HG03354 (cell line): ENCODE measurements around the gene IMPDH2.
"Not testable (repeated sequence)": the region's sequence is repeated elsewhere in the genome, so short reads cannot be mapped to it uniquely, and the experiment has no call there.

Experiments used
- ATAC-seq: cut with Tn5 transposase; IDR thresholded peaks from one replicate; pipeline ENCODE4 v1.9.1; 2021; ENCODE audit warnings: mild to moderate bottlenecking; ENCODE audit not compliant: unreplicated experiment, poor library complexity, severe bottlenecking

IMPDH2 gene

DNA sequence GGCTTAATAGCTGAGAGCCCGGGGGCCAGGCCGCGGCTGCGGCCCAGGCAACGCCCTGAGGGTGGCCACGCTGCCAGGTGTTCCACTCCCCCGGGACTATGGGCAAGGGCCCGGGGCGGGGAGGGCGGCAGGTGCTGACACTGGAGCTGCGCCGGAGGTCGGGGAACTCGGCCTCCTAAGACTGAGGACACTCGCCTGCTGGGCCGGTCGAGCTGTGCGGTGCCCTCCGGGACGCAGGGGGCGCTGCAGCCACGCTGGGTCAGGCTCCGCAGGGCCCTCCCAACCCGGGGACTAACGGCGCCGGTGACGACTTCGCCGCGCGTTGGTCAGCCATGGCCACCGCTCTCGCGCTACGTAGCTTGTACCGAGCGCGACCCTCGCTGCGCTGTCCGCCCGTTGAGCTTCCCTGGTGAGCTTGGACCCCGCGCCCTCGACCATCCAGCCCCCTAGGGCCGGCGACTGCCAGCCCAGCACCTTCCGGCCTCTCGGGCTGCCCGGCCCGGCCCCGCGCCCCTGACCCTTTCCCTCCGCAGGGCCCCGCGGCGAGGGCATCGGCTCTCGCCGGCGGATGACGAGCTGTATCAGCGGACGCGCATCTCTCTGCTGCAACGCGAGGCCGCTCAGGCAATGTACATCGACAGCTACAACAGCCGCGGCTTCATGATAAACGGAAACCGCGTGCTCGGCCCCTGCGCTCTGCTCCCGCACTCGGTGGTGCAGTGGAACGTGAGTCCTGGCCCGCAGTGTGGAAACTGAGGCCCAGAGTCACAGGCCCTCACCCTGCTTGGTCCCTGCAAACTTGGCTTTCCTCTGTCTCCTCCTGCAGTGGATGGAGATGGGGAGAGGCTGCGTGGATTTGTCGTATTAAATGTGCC, 7.1 kb downstream of the IMPDH2 start, which contains the start of gene NDUFAF3:
Gene NDUFAF3, plus strand, starts transcription at position 309 of the 875 bp plus-strand sequence. Its CDS starts 24 bp downstream, at position 333.
- peak; percentile 67 for ATAC-seq

DNA sequence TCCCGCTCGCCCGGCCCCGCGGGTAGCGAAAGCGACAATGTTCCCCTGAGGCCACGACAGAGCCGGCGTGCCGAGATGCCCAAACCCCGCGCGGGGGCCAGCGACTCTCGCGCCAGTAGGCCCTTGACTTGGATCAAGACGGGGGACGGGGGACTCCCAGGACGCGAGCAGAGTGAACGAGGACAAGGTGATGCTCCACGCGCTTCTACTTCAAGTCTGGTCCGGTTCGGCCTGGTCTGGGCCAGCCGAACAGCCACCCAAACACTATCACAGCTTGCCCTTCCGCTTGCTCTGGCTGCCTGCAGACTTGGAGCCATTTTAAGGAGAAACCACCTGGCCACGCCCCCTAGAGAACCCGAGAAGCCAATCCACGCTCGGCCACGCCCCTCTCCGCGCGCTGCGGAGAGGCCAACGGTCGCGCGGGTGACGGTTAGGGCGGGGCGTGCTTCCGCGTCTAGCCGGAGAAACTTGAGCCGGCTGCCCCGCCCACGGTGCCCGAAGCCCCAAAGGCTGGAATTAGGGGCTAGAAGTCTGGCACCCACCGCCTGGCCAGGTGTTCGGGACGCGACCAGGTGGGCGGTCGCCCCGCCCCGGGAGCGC, 7.9 kb downstream of the IMPDH2 start:
- peak; percentile 54 for ATAC-seq

DNA sequence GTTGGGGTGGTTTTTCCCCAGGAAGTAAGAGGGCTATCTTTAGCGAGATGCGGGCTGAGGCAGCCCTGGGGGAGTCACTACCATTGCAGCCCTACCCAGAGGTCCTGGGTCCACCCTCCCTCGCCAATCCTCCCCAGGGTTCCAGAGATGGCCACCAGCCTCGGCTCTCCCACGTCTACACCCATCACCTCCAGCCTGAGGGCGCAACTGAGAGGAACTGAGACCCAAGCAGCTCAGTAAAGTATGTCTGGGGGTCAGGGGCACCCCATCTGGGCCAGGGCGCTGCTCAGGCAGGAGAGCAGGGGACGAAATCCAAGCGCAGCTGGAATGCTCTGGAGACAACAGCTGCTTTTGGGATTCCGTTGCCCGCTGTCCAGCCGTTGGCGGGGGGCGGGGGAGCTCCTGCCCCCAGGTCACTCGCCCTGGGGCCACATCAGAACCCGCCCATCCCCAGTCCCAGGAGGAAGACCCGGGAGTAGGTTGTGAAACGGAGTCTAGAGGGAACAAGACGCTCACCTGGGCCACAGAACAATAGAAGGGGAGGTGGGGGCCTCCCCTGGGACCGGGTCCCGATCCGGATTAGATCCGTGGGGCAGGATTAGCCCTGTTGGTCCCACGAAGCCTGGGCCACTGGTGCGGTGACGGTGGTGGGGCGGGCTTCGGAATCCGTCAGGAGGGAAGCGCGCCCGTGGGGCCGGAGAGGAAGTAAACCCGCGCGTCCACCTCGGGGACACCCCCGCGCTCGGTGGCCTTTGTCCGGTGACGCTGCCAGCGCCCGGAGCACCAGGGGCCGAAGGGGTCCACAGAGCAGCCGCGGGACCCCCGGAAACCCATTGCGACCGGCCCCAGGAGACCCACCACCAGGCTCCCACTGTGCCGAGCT, 8.6 kb downstream of the IMPDH2 start:
- no peak for ATAC-seq

DNA sequence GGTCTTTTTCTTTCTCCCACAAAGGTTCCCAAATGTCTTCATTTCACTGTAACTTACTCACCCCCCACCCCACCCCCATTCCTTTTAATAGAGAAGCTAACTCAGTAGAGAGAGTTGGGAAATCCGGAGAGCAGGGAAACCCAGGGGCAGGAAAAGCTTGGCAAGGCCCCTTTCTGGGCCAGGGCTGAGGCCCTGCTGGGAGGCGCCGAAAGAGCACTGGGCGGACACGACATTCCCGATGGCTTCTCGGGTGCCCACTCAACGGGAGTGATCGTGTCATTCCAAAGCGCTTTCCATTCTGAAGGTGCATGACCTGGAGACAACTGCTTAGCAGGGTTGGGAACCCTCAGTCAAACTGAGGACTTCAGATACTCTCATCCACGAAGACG, 9.3 kb downstream of the IMPDH2 start:
- ATAC-seq, result no peak

DNA sequence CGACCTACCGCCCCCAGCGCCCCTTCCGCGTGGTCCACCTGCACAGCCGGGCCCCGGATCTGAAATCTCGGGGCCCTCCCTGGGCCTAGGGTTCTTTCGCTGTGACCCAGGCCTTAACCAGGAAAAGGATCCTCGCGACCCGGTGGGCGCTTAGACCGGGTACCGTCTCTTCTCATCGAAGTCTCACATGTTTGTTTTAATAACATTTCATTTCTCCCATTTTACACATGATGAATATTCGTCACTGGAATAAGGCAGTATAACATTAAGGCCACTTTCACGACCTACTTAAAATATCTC, 10.5 kb downstream of the IMPDH2 start:
- no peak for ATAC-seq

DNA sequence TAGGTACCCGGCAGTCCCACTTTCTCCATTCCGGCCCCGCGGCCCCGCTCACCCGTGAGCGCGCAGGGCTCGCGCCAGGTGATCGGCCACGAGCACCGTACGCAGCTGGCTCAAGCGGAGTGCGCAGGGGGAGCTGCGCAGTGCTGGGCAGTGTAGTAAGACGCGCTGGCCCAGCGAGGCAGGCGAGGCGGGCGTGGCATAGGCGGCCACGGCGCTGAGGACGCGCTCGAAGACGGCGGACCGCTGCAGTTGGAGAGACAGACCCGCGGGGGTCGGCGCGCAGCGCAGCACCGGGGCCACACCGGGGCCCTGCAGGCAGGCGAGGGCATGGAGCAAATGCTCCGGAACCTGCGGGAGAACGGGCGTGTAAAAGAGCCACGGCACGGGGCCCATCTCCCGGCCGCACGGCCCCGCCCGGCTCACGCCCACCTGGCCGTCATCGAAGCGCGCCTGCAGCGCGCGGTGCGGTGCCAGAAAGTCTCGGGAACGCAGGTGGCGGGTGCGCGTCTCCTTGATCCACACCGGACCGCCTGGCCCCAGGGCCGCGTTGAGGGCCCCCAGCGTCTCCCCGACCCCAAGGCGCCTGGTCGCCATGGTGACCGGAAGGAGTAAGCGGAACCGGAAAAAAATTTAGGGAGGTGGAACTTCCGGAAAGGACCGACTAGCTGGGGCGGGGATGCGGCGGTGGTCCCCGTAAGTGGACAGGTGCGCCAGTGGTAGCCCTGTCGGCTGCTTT, 11.1 kb downstream of the IMPDH2 start, which contains the start of gene DALRD3:
Gene DALRD3, minus strand, starts transcription at position 610 of the 736 bp plus-strand sequence. Its CDS starts 16 bp downstream, at position 594.
- ATAC-seq, result no peak

DNA sequence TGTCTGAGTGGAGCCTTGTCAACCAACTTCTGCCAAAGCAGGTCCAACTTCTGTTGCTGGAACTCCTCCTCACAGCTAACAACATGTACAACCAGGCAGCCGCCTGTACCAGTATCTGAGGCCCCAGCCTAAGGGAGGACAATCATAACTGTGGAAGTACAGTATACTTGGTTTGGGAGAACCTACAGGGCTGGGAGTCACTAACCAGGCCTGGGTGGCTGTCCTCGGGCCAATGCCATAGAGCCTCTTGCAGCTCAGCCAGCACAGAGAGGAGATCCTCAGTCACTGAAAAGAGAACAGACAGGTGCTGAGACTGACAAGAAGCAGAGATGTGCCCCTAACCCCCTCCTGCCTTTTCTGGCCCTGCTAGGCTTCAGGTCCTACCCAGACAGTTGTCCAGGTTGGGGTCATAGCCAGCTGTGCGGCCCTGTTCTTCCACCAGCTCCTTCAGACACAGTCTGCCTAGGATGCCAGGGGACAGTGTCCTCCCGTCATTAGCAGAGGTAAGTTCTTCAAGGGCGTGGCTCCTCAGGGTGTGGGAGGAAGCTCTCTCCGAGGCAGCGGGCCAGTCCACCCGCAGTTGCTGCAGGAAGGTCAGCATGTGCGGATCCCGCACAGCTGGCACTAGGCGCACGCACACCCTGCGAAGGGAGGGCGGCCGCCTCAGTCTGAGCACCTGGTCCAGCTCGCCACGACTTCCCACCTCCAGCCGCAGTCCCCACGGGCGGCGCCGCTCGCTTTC, 11.8 kb downstream of the IMPDH2 start:
- no peak for ATAC-seq

DNA sequence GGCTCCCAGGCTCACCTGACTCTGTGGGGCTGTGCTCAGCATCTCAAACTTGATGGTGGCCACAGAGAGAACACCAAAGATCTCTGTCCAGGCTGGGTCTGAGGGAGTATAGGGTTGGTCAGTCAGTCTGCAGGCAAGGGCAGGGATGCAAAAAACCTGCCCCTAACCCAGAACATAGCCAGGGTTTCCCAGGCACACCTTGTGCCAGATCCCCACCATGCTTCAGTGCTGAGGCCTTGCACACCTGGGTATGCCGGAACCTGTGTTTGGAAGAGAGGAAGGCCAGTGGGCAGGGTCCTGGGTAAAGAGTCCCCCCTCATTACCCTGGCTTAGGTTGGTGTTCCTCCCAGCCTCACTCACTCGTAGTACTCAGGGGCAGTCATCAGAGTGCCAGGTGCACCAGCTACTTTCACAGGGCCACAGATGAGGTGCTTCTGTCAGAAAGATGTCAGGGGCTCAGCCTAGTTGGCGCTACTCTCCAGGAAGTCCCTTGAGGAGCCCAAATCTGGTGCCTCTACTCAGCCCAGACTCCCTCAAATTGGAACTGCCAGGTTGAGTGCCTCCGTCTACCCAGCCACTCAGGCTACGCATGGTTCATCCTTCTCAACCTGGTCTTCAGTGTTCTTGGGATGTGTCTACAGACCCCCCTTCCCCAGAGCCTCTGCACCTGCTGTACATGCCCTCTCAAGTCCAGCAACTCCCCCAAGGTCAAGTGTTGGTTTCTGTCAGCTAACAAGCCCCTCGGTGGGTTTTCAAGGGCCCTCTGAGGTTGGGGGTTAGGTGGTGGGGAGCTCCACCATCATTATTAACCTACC, 12.6 kb downstream of the IMPDH2 start:
- no peak for ATAC-seq

DNA sequence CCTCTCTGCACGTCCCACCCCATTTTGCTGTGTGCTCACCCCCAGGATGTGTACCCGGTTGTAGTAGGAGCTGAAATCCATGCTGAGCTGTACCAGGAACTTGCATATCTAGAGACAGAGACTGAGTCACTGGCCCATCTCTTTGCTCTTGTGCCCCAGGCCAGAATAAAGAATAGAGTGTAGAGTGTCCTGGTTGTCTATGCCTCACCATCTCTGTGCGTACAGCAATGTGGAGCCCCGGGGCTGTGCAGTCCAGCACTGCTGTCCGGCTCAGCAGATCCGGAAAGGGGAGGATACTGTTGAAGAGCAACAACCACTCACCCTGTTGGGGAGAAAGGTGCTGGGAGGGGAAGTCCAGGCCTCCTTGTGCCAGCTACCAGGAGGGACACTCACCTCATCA, 13.4 kb downstream of the IMPDH2 start:
- no peak for ATAC-seq

DNA sequence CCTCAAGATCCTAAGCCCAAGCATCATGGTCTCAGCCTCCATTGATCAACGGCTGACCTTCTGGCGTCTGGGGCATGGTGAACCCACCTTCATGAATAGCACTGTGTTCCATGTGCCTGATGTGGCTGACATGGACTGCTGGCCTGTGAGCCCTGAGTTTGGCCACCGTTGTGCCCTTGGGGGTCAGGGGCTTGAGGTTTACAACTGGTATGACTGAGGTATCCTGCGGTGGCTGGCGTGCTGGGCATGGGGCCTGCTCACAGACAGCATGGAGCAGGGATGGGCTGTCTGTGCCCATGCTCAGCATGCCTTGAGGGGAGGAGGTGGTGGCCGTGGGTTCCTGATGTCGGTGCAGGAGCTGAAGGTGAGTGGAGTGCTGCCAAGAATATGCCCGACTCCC, 14.1 kb downstream of the IMPDH2 start:
- ATAC-seq, result no peak

DNA sequence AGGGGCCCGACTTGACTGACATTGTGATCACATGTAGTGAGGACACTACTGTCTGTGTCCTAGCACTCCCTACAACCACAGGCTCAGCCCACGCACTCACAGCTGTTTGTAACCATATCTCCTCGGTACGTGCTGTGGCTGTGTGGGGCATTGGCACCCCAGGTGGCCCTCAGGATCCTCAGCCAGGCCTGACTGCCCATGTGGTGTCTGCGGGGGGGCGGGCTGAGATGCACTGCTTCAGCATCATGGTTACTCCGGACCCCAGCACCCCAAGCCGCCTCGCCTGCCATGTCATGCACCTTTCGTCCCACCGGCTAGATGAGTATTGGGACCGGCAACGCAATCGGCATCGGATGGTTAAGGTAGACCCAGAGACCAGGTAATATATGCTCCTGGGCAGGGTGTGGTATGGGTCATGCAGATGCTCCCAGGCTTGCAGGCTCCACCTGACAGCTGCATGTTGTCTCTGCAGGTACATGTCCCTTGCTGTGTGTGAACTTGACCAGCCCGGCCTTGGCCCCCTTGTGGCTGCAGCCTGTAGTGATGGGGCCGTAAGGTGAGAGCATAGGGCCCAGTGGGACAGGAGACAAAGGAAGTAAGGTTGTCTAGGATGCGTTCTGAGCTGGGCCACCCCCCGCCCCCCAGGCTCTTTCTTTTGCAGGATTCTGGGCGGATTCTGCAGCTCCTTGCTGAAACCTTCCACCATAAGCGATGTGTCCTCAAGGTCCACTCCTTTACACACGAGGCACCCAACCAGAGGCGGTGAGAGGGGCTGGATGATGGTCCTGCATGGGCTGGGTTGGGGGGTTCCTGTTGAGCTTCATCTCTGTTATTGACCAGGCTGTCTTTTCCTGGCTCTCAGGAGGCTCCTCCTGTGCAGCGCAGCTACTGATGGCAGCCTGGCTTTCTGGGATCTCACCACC, 15.2 kb downstream of the IMPDH2 start:
- ATAC-seq, result no peak

DNA sequence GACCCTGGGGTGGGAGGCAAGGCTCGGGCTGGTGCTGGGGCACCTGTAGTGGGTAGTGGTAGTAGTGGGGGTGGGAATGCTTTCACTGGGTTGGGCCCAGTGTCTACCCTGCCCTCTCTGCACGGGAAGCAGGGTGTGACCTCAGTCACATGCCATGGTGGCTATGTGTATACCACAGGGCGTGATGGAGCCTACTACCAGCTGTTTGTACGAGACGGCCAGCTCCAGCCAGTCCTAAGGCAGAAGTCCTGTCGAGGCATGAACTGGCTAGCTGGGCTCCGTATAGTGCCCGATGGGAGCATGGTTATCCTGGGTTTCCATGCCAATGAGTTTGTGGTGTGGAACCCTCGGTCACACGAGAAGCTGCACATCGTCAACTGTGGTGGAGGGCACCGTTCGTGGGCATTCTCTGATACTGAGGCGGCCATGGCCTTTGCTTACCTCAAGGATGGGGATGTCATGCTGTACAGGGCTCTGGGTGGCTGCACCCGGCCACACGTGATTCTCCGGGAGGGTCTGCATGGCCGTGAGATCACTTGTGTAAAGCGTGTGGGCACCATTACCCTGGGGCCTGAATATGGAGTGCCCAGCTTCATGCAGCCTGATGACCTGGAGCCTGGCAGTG, 16.0 kb downstream of the IMPDH2 start:
- ATAC-seq, result no peak

DNA sequence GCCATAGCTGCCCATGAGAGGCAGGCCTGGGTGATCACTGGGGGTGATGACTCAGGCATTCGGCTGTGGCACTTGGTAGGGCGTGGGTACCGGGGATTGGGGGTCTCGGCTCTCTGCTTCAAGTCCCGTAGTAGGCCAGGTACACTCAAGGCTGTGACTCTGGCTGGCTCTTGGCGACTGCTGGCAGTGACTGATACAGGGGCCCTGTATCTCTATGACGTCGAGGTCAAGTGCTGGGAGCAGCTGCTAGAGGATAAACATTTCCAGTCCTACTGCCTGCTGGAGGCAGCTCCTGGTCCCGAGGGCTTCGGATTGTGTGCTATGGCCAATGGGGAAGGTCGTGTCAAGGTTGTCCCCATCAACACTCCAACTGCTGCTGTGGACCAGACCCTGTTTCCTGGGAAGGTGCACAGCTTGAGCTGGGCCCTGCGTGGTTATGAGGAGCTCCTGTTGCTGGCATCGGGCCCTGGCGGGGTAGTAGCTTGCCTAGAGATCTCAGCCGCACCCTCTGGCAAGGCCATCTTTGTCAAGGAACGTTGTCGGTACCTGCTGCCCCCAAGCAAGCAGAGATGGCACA, 16.7 kb downstream of the IMPDH2 start:
- no peak for ATAC-seq

DNA sequence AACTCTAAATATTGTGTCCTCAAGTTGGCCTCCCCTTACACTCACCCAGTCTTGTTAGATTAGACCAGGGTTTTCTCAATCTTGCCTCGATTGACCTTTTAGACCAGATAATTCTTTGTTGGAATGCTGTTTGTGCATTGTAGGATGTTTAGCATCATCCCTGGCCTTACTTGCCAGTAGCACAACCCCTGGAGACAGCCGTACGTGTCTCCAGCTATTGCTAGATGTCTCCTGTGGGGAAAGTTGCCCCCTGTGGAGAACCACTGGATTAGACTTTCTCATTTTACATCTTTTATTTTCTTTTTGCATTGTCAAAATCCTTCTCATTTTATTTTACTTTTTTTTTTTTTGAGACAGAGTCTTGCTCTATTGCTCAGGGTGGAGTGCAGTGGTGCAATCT, 19.8 kb downstream of the IMPDH2 start:
- no peak for ATAC-seq

DNA sequence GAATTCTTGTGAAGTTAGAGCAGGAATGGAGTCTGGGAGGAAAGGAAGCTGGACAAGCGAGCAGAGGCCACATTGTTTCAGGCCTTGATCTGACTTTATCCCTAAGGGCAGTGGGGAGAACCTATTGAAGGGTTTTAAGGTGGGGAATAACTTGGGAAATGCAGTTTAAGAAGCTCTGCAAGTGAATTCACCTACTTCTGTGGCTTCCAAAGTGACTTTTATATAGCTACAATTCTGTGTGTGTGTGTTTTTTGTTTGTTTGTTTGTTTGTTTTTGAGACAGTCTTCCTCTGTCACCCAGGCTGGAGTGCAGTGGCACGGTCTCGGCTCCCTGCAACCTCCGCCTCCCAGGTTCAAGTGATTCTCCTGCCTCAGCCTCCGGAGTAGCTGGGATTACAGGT, 20.6 kb downstream of the IMPDH2 start:
- ATAC-seq, result not testable (repeated sequence)

DNA sequence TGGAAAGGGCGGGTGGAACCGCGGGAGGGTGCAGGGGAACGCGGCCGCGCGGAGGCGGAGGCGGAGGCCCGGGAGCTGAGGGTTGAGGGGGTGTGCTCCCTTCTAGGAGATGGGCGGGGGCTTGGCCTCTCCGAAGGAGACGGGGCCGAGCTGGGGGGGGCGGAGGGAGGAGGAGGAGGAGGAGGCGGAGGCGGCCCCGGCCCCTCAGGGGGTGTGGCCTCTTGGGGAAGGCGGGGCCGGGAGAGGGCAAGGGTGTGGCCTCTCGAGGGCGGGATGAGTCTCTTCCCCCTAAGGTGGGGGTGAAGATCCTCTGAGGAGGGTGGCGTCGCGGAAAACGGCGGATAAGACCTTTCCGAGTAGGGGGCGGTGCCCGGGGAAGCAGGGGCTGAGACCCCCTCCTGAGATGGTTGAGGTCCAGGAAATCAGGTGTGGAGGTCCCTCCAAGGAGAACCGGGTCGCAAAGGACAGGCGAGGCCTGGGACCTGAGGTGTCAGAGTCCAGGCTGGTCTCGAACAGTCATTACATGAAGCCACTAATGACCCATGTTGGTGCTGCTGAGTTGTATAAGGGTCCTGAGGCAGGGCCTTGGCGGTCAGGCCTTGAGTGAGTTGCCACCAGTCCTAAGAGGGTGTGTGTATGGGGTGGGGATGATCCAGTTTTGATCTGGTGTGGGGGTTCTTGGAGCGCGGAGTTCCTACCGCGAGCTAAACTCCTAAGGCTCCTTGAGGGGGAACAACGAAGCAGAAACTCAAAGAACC, 21.2 kb downstream of the IMPDH2 start:
- peak; percentile 31 for ATAC-seq
